NCI-H187 (cell line): ENCODE data around the gene TNFRSF4.
"Not testable (repeated sequence)": the region's sequence is repeated elsewhere in the genome, so short reads cannot be mapped to it uniquely, and the experiment has no call there.

Experiments used
- DNase-seq, 2 experiments: peaks; one replicate each; lab custom pipeline; 2025; lab: John Stamatoyannopoulos, UW

The TNFRSF4 gene

GRCh38 chr1:1213345-1214265 lies at the start of gene TNFRSF4:
TSS of gene TNFRSF4 (minus strand) at chr1:1214153. CDS start at chr1:1214127, 26 bp downstream.
- no peak for DNase-seq

- DNase-seq, result no peak
These were observed 48.8 kb upstream of the TNFRSF4 start for GRCh38 chr1:1262758-1263157.

- no peak for DNase-seq
These were observed 48.1 kb upstream of the TNFRSF4 start for GRCh38 chr1:1262071-1262470.

- DNase-seq, result no peak
These were observed 47.0 kb upstream of the TNFRSF4 start for GRCh38 chr1:1260843-1261560.

- no peak for DNase-seq
These were observed 46.1 kb upstream of the TNFRSF4 start for GRCh38 chr1:1259951-1260600.

GRCh38 chr1:1259540-1259939 lies 45.6 kb upstream of the TNFRSF4 start:
- no peak for DNase-seq

GRCh38 chr1:1259119-1259488 lies 45.2 kb upstream of the TNFRSF4 start:
- DNase-seq, result no peak

- DNase-seq, result no peak
These were observed 43.3 kb upstream of the TNFRSF4 start for GRCh38 chr1:1256956-1257871.

GRCh38 chr1:1255611-1256010 lies 41.7 kb upstream of the TNFRSF4 start:
- no peak for DNase-seq

- no peak for DNase-seq
These were observed 41.1 kb upstream of the TNFRSF4 start for GRCh38 chr1:1255078-1255477.

GRCh38 chr1:1254667-1254998 lies 40.7 kb upstream of the TNFRSF4 start:
- DNase-seq, result no peak

GRCh38 chr1:1253972-1254666 lies 40.2 kb upstream of the TNFRSF4 start:
- no peak for DNase-seq

GRCh38 chr1:1253314-1253713 lies 39.4 kb upstream of the TNFRSF4 start:
- DNase-seq, result no peak

GRCh38 chr1:1250786-1251284 lies 36.9 kb upstream of the TNFRSF4 start:
- peak in 1 of 2 experiments; percentile 43 for DNase-seq

- DNase-seq, result not testable (repeated sequence)
These were observed 34.3 kb upstream of the TNFRSF4 start for GRCh38 chr1:1248009-1248913.

GRCh38 chr1:1247341-1247913 lies 33.5 kb upstream of the TNFRSF4 start:
- no peak for DNase-seq

- no peak for DNase-seq
These were observed 32.8 kb upstream of the TNFRSF4 start, which contains the start of gene C1QTNF12 for GRCh38 chr1:1246577-1247340. TSS of gene C1QTNF12 (minus strand) at chr1:1246722. CDS start at chr1:1246690, 32 bp downstream.

GRCh38 chr1:1245817-1246576 lies 32.0 kb upstream of the TNFRSF4 start:
- DNase-seq, result no peak
